Activated CD4-positive, alpha-beta T cell treated with anti-CD3 and anti-CD28 coated beads, Interleukin-10, Interleukin-2, amounts not matched to agents 100 ng/mL and 50 ng/mL, durations not matched to agents 16 hours and 8 hours (primary cell): ENCODE results near the gene LRP6.

Experiments used
- DNase-seq: peaks from one replicate; pipeline ENCODE4 v3.0.0-alpha.2; 2020

The LRP6 gene

DNA sequence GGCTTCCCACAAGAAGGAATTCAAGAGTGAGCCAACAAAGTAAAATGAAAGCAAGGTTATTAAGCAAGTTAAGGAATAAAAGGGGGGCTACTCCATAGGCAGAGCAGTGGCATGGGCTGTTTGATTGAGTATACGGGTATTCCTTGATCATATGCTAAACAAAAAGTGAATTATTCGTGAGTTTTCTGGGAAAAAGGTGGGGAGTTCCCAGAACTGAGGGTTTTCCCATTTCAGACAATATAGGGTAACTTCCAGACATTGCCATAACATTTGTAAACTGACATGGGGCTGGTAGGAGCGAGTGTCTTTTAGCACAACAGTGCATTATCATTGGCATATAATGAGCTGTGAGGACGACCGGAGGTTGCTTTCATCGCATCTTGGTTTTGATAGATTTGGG, 198.1 kb downstream of the LRP6 start:
- DNase-seq = no peak
